ENCODE measurements around the gene PLCG2. TPM values are rescaled to one million over a fixed set of nuclear protein-coding genes. Genes with fewer than 3 reads are reported as not detected.
"Not testable (repeated sequence)": the region's sequence is repeated elsewhere in the genome, so short reads cannot be mapped to it uniquely, and the experiment has no call there.

Gene PLCG2
- total RNA-seq, 1 experiment from 2014 or later = 574 TPM

DNA sequence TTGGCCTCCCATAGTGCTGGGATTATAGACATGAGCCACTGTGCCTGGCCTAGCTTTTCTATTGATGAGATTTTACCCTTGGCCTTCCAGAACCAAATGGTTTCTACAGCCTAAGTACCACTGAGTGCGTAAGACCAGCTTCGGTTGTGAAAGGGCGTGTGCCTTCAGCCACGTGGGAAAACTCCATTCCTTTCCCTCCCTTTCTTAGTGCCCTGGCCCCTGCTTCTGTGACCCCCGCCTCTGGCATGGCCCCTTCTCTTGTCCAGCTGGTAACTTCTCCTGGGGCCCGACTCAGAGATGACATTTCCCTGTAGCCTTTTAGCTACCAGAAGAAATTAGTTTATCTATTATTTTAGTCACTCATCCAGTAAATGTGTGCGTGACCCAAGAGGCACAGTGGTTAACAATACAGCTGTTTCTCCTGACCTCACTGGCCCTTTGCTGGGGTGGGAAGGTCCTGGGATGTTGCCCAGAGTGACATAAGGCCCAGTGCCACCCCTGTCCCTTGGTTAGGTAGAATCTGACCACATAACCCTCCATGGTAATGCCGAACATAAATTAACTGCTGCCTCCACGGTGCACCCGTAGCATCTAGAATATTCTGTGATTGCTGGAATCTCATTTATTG is 97.3 kb downstream of the PLCG2 start:
- Histone ChIP-seq H3K79me2 (ENCODE audit: low read length) (peaks cover 80% of the 10 kb centered on the region), H2AFZ (ENCODE audit: low read length) (no peak overlapping the region), H3K9ac (ENCODE audit: low read length) (no peak overlapping the region), H3K9me2 (replicated peaks; ENCODE audit: insufficient read depth, low read length) (no peaks in the 10 kb centered on the region), H3K9me3 (ENCODE audit: low read length) (no peaks in the 10 kb centered on the region), H3K36me3 (ENCODE audit: insufficient read depth, low read length) (peaks cover 74% of the 10 kb centered on the region), H3K27ac (ENCODE audit: low read length) (peak overlapping the region; percentile 99; the same call in 1 of the 2 replicates), H3K4me3 (ENCODE audit: low read length) (no peak overlapping the region), H4K20me1 (ENCODE audit: insufficient read depth, low read depth, low read length) (peaks cover 30% of the 10 kb centered on the region; the same call in 1 of the 2 replicates), H3K27me3 (ENCODE audit: low read length) (no peaks in the 10 kb centered on the region), H3K4me2 (ENCODE audit: low read depth, low read length, poor library complexity, severe bottlenecking) (no peak overlapping the region), H3K4me1 (ENCODE audit: low read length) (peaks cover 44% of the 10 kb centered on the region)
- no peak for DNase-seq

- Histone ChIP-seq H3K36me3 (ENCODE audit: insufficient read depth, low read length) (peaks cover 80% of the 10 kb centered on the region), H3K79me2 (ENCODE audit: low read length) (peaks cover 73% of the 10 kb centered on the region), H4K20me1 (ENCODE audit: insufficient read depth, low read depth, low read length) (peaks cover 37% of the 10 kb centered on the region; the same call in 1 of the 2 replicates), H3K4me1 (ENCODE audit: low read length) (peaks cover 33% of the 10 kb centered on the region)
- not testable (repeated sequence) for H3K9ac ChIP-seq (ENCODE audit: low read length); H3K4me3 ChIP-seq (ENCODE audit: low read length); H3K27ac ChIP-seq (ENCODE audit: low read length); DNase-seq; H3K27me3 ChIP-seq (ENCODE audit: low read length); H3K4me2 ChIP-seq (ENCODE audit: low read depth, low read length, poor library complexity, severe bottlenecking); H3K9me2 ChIP-seq (replicated peaks; ENCODE audit: insufficient read depth, low read length); H2AFZ ChIP-seq (ENCODE audit: low read length); H3K9me3 ChIP-seq (ENCODE audit: low read length)
These were observed 98.4 kb downstream of the PLCG2 start for GRCh38 chr16:81877490-81877889.

GRCh38 chr16:81878529-81878928 is 99.4 kb downstream of the PLCG2 start:
- no peak overlapping the region for H3K4me2 ChIP-seq (ENCODE audit: low read depth, low read length, poor library complexity, severe bottlenecking)
- H3K27me3 ChIP-seq (ENCODE audit: low read length) = no peaks in the 10 kb centered on the region
- H3K79me2 ChIP-seq (ENCODE audit: low read length) = peaks cover 70% of the 10 kb centered on the region
- H3K4me1 ChIP-seq (ENCODE audit: low read length) = peaks cover 22% of the 10 kb centered on the region
- H3K4me3 ChIP-seq (ENCODE audit: low read length) = no peak overlapping the region
- peak overlapping the region; percentile 28 for H3K27ac ChIP-seq (ENCODE audit: low read length)
- H4K20me1 ChIP-seq (ENCODE audit: insufficient read depth, low read depth, low read length) = peaks cover 43% of the 10 kb centered on the region; the same call in 1 of the 2 replicates
- no peaks in the 10 kb centered on the region for H3K9me2 ChIP-seq (replicated peaks; ENCODE audit: insufficient read depth, low read length)
- H3K36me3 ChIP-seq (ENCODE audit: insufficient read depth, low read length) = peaks cover 81% of the 10 kb centered on the region
- DNase-seq = no peak
- no peak overlapping the region for H3K9ac ChIP-seq (ENCODE audit: low read length)
- no peaks in the 10 kb centered on the region for H3K9me3 ChIP-seq (ENCODE audit: low read length)
- H2AFZ ChIP-seq (ENCODE audit: low read length) = no peak overlapping the region

GRCh38 chr16:81879625-81880024 is 100.5 kb downstream of the PLCG2 start:
- H3K4me3 ChIP-seq (ENCODE audit: low read length) = no peak overlapping the region
- H3K9me2 ChIP-seq (replicated peaks; ENCODE audit: insufficient read depth, low read length) = no peaks in the 10 kb centered on the region
- peaks cover 63% of the 10 kb centered on the region for H3K79me2 ChIP-seq (ENCODE audit: low read length)
- H3K9ac ChIP-seq (ENCODE audit: low read length) = no peak overlapping the region
- no peaks in the 10 kb centered on the region for H3K9me3 ChIP-seq (ENCODE audit: low read length)
- peaks cover 43% of the 10 kb centered on the region; the same call in 1 of the 2 replicates for H4K20me1 ChIP-seq (ENCODE audit: insufficient read depth, low read depth, low read length)
- no peaks in the 10 kb centered on the region for H3K27me3 ChIP-seq (ENCODE audit: low read length)
- peaks cover 83% of the 10 kb centered on the region for H3K36me3 ChIP-seq (ENCODE audit: insufficient read depth, low read length)
- DNase-seq = peak; percentile 76
- peaks cover 11% of the 10 kb centered on the region for H3K4me1 ChIP-seq (ENCODE audit: low read length)
- H2AFZ ChIP-seq (ENCODE audit: low read length) = no peak overlapping the region
- H3K27ac ChIP-seq (ENCODE audit: low read length) = peak overlapping the region; percentile 28; the same call in 1 of the 2 replicates
- no peak overlapping the region for H3K4me2 ChIP-seq (ENCODE audit: low read depth, low read length, poor library complexity, severe bottlenecking)

- Histone ChIP-seq H3K27me3 (ENCODE audit: low read length) (no peaks in the 10 kb centered on the region), H3K36me3 (ENCODE audit: insufficient read depth, low read length) (peaks cover 80% of the 10 kb centered on the region), H3K4me1 (ENCODE audit: low read length) (peaks cover 13% of the 10 kb centered on the region; the same call in 1 of the 2 replicates), H4K20me1 (ENCODE audit: insufficient read depth, low read depth, low read length) (peaks cover 43% of the 10 kb centered on the region), H3K9ac (ENCODE audit: low read length) (no peak overlapping the region), H3K9me3 (ENCODE audit: low read length) (no peaks in the 10 kb centered on the region), H3K4me3 (ENCODE audit: low read length) (no peak overlapping the region), H3K9me2 (replicated peaks; ENCODE audit: insufficient read depth, low read length) (no peaks in the 10 kb centered on the region), H3K27ac (ENCODE audit: low read length) (peak overlapping the region; percentile 17; the same call in 1 of the 2 replicates), H3K4me2 (ENCODE audit: low read depth, low read length, poor library complexity, severe bottlenecking) (no peak overlapping the region), H3K79me2 (ENCODE audit: low read length) (peaks cover 61% of the 10 kb centered on the region), H2AFZ (ENCODE audit: low read length) (no peak overlapping the region)
- no peak for DNase-seq
These were observed 101.7 kb downstream of the PLCG2 start for GRCh38 chr16:81880816-81881215.

GRCh38 chr16:81881228-81881627 is 102.1 kb downstream of the PLCG2 start:
- Histone ChIP-seq H3K27me3 (ENCODE audit: low read length) (no peaks in the 10 kb centered on the region), H3K9me2 (replicated peaks; ENCODE audit: insufficient read depth, low read length) (no peaks in the 10 kb centered on the region), H3K9ac (ENCODE audit: low read length) (no peak overlapping the region), H3K4me3 (ENCODE audit: low read length) (no peak overlapping the region), H3K4me1 (ENCODE audit: low read length) (peaks cover 13% of the 10 kb centered on the region; the same call in 1 of the 2 replicates), H3K27ac (ENCODE audit: low read length) (0 out of 2 replicates have a peak overlapping the region, but pooled peaks have one; percentile 17), H3K36me3 (ENCODE audit: insufficient read depth, low read length) (peaks cover 79% of the 10 kb centered on the region), H2AFZ (ENCODE audit: low read length) (no peak overlapping the region), H3K9me3 (ENCODE audit: low read length) (no peaks in the 10 kb centered on the region), H4K20me1 (ENCODE audit: insufficient read depth, low read depth, low read length) (peaks cover 40% of the 10 kb centered on the region), H3K79me2 (ENCODE audit: low read length) (peaks cover 61% of the 10 kb centered on the region), H3K4me2 (ENCODE audit: low read depth, low read length, poor library complexity, severe bottlenecking) (no peak overlapping the region)
- DNase-seq = no peak

GRCh38 chr16:81882559-81882958 is 103.5 kb downstream of the PLCG2 start:
- Histone ChIP-seq H3K27ac (ENCODE audit: low read length) (no peak overlapping the region), H3K4me2 (ENCODE audit: low read depth, low read length, poor library complexity, severe bottlenecking) (no peak overlapping the region), H2AFZ (ENCODE audit: low read length) (no peak overlapping the region), H3K9me3 (ENCODE audit: low read length) (no peaks in the 10 kb centered on the region), H3K79me2 (ENCODE audit: low read length) (peaks cover 61% of the 10 kb centered on the region), H4K20me1 (ENCODE audit: insufficient read depth, low read depth, low read length) (peaks cover 37% of the 10 kb centered on the region), H3K4me3 (ENCODE audit: low read length) (no peak overlapping the region), H3K4me1 (ENCODE audit: low read length) (peaks cover 9% of the 10 kb centered on the region; the same call in 1 of the 2 replicates), H3K36me3 (ENCODE audit: insufficient read depth, low read length) (peaks cover 79% of the 10 kb centered on the region), H3K9ac (ENCODE audit: low read length) (no peak overlapping the region), H3K27me3 (ENCODE audit: low read length) (no peaks in the 10 kb centered on the region), H3K9me2 (replicated peaks; ENCODE audit: insufficient read depth, low read length) (no peaks in the 10 kb centered on the region)
- DNase-seq = no peak

- no peak overlapping the region for H3K27ac ChIP-seq (ENCODE audit: low read length)
- H3K4me1 ChIP-seq (ENCODE audit: low read length) = peaks cover 9% of the 10 kb centered on the region; the same call in 1 of the 2 replicates
- H3K9me2 ChIP-seq (replicated peaks; ENCODE audit: insufficient read depth, low read length) = no peaks in the 10 kb centered on the region
- H3K27me3 ChIP-seq (ENCODE audit: low read length) = no peaks in the 10 kb centered on the region
- no peak overlapping the region for H3K9ac ChIP-seq (ENCODE audit: low read length)
- peaks cover 83% of the 10 kb centered on the region for H3K36me3 ChIP-seq (ENCODE audit: insufficient read depth, low read length)
- peaks cover 39% of the 10 kb centered on the region for H4K20me1 ChIP-seq (ENCODE audit: insufficient read depth, low read depth, low read length)
- no peak overlapping the region for H2AFZ ChIP-seq (ENCODE audit: low read length)
- no peak overlapping the region for H3K4me2 ChIP-seq (ENCODE audit: low read depth, low read length, poor library complexity, severe bottlenecking)
- H3K9me3 ChIP-seq (ENCODE audit: low read length) = no peaks in the 10 kb centered on the region
- no peak for DNase-seq
- no peak overlapping the region for H3K4me3 ChIP-seq (ENCODE audit: low read length)
- H3K79me2 ChIP-seq (ENCODE audit: low read length) = peaks cover 66% of the 10 kb centered on the region
These were observed 104.1 kb downstream of the PLCG2 start for GRCh38 chr16:81883235-81883634.
